ENCODE measurements around the gene TAC3.
"Not testable (repeated sequence)": the region's sequence is repeated elsewhere in the genome, so short reads cannot be mapped to it uniquely, and the experiment has no call there.

TAC3 gene

DNA sequence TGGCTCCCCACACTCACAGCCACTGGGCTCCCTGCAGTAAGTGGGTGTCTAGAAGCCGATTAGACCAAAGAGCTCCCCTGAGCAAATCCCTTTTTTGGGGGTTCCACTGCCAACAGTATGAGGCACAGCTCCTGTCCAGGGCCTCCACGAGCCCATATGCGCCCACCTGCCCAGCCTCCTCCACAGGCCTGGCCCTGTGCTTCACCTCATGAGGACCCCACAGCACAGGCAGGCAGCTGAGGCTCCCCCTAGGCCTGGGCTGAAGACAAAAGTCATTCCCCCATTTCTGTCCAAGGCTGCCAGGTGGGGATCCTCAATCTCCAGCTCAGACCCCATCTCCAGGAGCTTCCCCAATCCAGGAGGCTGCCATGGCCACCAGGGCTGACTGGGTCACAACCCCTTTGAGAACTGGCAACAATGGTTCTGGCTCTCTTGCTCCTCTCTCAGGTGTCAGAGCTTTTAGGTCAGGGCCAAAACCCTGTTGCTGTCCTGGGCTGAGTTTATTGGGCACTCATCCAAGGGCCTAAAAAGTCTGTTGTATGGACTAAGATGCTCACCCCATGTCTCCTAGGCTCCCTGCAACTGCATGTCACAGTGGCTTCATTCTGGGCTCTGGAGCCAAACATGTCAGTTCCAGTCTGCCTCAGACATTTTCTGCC is 33.6 kb downstream of the TAC3 start:
- not testable (repeated sequence) for DNase-seq (ENCODE audit: low read depth)

DNA sequence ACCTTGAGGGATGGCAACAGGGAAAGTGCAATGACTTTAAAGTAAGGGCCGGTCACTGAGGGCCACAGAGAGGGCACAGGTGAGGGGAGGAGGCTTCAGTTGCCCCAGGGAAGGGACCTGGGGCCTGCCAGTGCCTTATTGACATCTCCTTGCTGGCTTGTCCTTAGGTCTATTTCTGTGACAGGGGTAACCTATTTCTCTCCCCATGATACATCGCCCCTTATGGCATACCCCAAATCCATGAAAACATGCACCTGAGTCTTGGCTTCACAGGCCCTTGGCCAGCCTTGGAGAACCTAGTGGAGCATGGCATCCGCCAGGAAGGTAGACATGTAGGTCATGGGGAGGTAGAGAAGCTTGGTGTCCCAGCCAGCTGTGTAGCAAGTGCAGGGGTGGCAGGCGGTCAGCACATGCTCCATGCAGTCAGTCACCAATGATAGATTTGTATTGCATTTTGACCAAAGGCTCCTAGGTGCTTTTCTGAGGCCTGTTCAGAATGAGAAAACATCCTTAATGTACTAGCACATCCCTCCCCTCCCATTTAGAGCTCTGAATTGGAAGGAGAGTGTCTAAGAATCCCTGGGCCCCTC is 35.3 kb downstream of the TAC3 start:
- no peak for DNase-seq (ENCODE audit: low read depth)

GRCh38 chr12:56980268-56980667 is 36.1 kb downstream of the TAC3 start:
- no peak for DNase-seq (ENCODE audit: low read depth)

DNA sequence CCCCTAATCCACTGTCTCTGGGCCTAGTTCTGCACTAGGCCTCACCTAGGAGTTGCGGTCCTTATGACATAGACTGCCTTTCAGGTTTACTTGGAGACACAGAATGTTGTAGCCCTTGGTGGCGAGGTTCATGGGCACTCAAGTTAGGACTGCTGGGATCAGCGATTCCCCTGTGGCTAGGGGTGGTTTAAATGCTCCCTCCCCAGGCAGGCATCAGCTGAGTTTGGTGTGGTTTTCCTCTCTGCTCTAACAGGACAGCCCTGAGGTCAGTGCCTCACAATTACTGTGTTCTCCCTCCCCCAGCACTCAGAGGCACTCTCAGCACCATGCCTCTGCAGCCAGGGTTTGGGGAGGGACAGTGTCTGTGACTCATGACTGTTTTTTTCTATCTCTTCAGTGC is 36.7 kb downstream of the TAC3 start:
- DNase-seq (ENCODE audit: low read depth) = no peak

- DNase-seq (ENCODE audit: low read depth) = no peak
These were observed 37.8 kb downstream of the TAC3 start for GRCh38 chr12:56978397-56979138.

GRCh38 chr12:56977361-56977760 is 39.0 kb downstream of the TAC3 start:
- DNase-seq (ENCODE audit: low read depth) = not testable (repeated sequence)

DNA sequence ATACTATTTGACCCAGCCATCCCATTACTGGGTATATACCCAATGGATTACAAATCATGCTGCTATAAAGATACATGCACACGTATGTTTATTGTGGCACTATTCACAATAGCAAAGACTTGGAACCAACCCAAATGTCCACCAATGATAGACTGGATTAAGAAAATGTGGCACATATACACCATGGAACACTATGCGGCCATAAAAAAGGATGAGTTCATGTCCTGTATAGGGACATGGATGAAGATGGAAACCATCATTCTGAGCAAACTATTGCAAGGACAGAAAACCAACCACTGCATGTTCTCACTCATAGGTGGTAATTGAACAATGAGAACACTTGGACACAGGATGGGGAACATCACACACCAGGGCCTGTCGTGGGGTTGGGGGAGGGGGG is 42.1 kb downstream of the TAC3 start:
- not testable (repeated sequence) for DNase-seq (ENCODE audit: low read depth)

DNA sequence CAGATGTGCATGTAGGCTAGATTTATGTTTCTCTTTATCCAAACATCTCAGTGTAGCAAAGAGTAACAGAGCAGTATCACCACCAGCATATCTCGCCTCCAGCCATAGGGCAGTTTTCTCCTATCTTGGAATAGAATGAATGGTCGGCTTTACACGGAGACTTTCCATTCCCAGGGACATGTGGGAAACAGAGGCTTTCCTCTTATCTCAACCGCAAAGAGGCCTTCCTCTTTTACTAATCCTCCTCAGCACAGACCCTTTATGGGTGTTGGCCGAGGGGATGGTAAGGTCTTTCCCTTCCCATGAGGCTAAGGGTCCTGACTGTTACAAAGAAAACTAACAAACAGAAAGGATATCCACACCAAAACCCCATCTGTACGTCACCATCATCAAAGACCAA is 47.4 kb downstream of the TAC3 start:
- DNase-seq (ENCODE audit: low read depth) = not testable (repeated sequence)

- not testable (repeated sequence) for DNase-seq (ENCODE audit: low read depth)
These were observed 50.2 kb downstream of the TAC3 start for GRCh38 chr12:56965997-56966642.

- not testable (repeated sequence) for DNase-seq (ENCODE audit: low read depth)
These were observed 51.2 kb downstream of the TAC3 start for GRCh38 chr12:56965124-56965523.

GRCh38 chr12:56963557-56963956 is 52.8 kb downstream of the TAC3 start:
- DNase-seq (ENCODE audit: low read depth) = not testable (repeated sequence)

GRCh38 chr12:56962247-56962646 is 54.1 kb downstream of the TAC3 start:
- not testable (repeated sequence) for DNase-seq (ENCODE audit: low read depth)
